ENCODE measurements around the gene XIST.

Gene XIST

GRCh38 chrX:73863268-73863667 lies 10.8 kb upstream of the XIST start:
- H3K27me3 ChIP-seq (ENCODE audit: low read depth, low read length) = no peaks in the 10 kb centered on the region
- no peak overlapping the region for H3K9ac ChIP-seq (ENCODE audit: low read length)
- no peaks in the 10 kb centered on the region for H3K4me1 ChIP-seq (ENCODE audit: low read length)
- no peaks in the 10 kb centered on the region for H4K20me1 ChIP-seq (ENCODE audit: insufficient read depth, low read length)
- H3K4me2 ChIP-seq (ENCODE audit: low read length) = no peak overlapping the region
- no peaks in the 10 kb centered on the region for H3K9me3 ChIP-seq (ENCODE audit: insufficient read depth, low read length)
- H2AFZ ChIP-seq (ENCODE audit: low read depth, low read length) = no peak overlapping the region
- H3K27ac ChIP-seq (ENCODE audit: low read length) = no peak overlapping the region
- H3K4me3 ChIP-seq (ENCODE audit: low read length) = no peak overlapping the region
- no peaks in the 10 kb centered on the region for H3K36me3 ChIP-seq (replicated peaks; ENCODE audit: low read depth, low read length)
- H3K79me2 ChIP-seq (ENCODE audit: low read length) = no peaks in the 10 kb centered on the region
- TF ChIP-seq CTCF (IDR thresholded peaks at IDR 0.05; ENCODE audit: low read depth, low read length) = no peak

GRCh38 chrX:73859622-73860021 lies 7.1 kb upstream of the XIST start:
- Histone ChIP-seq H3K4me1 (ENCODE audit: low read length) (no peaks in the 10 kb centered on the region), H3K36me3 (replicated peaks; ENCODE audit: low read depth, low read length) (no peaks in the 10 kb centered on the region), H3K79me2 (ENCODE audit: low read length) (no peaks in the 10 kb centered on the region), H2AFZ (ENCODE audit: low read depth, low read length) (no peak overlapping the region), H3K4me3 (ENCODE audit: low read length) (no peak overlapping the region), H3K27ac (ENCODE audit: low read length) (no peak overlapping the region), H3K9me3 (ENCODE audit: insufficient read depth, low read length) (no peaks in the 10 kb centered on the region), H3K9ac (ENCODE audit: low read length) (no peak overlapping the region), H3K4me2 (ENCODE audit: low read length) (no peak overlapping the region), H3K27me3 (ENCODE audit: low read depth, low read length) (no peaks in the 10 kb centered on the region), H4K20me1 (ENCODE audit: insufficient read depth, low read length) (no peaks in the 10 kb centered on the region)
- TF ChIP-seq EZH2phosphoT487 (IDR thresholded peaks at IDR 0.05; ENCODE audit: low read depth) = no peak
- TF ChIP-seq CTCF (IDR thresholded peaks at IDR 0.05; ENCODE audit: low read depth, low read length) = no peak

- no peak overlapping the region for H3K4me3 ChIP-seq (ENCODE audit: low read length)
- H3K4me2 ChIP-seq (ENCODE audit: low read length) = no peak overlapping the region
- no peaks in the 10 kb centered on the region for H3K27me3 ChIP-seq (ENCODE audit: low read depth, low read length)
- H2AFZ ChIP-seq (ENCODE audit: low read depth, low read length) = no peak overlapping the region
- no peaks in the 10 kb centered on the region for H4K20me1 ChIP-seq (ENCODE audit: insufficient read depth, low read length)
- H3K79me2 ChIP-seq (ENCODE audit: low read length) = no peaks in the 10 kb centered on the region
- no peaks in the 10 kb centered on the region for H3K9me3 ChIP-seq (ENCODE audit: insufficient read depth, low read length)
- no peaks in the 10 kb centered on the region for H3K36me3 ChIP-seq (replicated peaks; ENCODE audit: low read depth, low read length)
- no peak overlapping the region for H3K9ac ChIP-seq (ENCODE audit: low read length)
- H3K27ac ChIP-seq (ENCODE audit: low read length) = no peak overlapping the region
- TF ChIP-seq EZH2phosphoT487 (IDR thresholded peaks at IDR 0.05; ENCODE audit: low read depth) = no peak
- TF ChIP-seq CTCF (IDR thresholded peaks at IDR 0.05; ENCODE audit: low read depth, low read length) = peak; percentile 82
- no peaks in the 10 kb centered on the region for H3K4me1 ChIP-seq (ENCODE audit: low read length)
Observed at GRCh38 chrX:73855546-73855945, 3.0 kb upstream of the XIST start.

- TF ChIP-seq CTCF (IDR thresholded peaks at IDR 0.05; ENCODE audit: low read depth, low read length) (no peak), EZH2phosphoT487 (IDR thresholded peaks at IDR 0.05; ENCODE audit: low read depth) (no peak)
- no peak overlapping the region for H3K9ac ChIP-seq (ENCODE audit: low read length)
- no peaks in the 10 kb centered on the region for H4K20me1 ChIP-seq (ENCODE audit: insufficient read depth, low read length)
- no peaks in the 10 kb centered on the region for H3K79me2 ChIP-seq (ENCODE audit: low read length)
- H3K36me3 ChIP-seq (replicated peaks; ENCODE audit: low read depth, low read length) = no peaks in the 10 kb centered on the region
- H3K27me3 ChIP-seq (ENCODE audit: low read depth, low read length) = no peaks in the 10 kb centered on the region
- H3K4me2 ChIP-seq (ENCODE audit: low read length) = no peak overlapping the region
- H3K9me3 ChIP-seq (ENCODE audit: insufficient read depth, low read length) = no peaks in the 10 kb centered on the region
- no peak overlapping the region for H2AFZ ChIP-seq (ENCODE audit: low read depth, low read length)
- no peak overlapping the region for H3K4me3 ChIP-seq (ENCODE audit: low read length)
- H3K27ac ChIP-seq (ENCODE audit: low read length) = no peak overlapping the region
- no peaks in the 10 kb centered on the region for H3K4me1 ChIP-seq (ENCODE audit: low read length)
Observed at GRCh38 chrX:73852022-73852421, 492 bp downstream of the XIST start.

Measured in OCI-LY3 (cell line).